Thoracic aorta (tissue), 2 donors: ENCODE results near the gene OTOG. TPM values are rescaled to one million over a fixed set of nuclear protein-coding genes. Genes with fewer than 3 reads are reported as not detected.

Source experiments
- ATAC-seq: fragments of 150-250 bp; one replicate; pipeline ENCODE4 v1.8.0; 2017; ENCODE audit warnings: low read depth; ENCODE audit not compliant: insufficient number of reproducible peaks, low FRiP score
- DNase-seq: peaks from one replicate; pipeline ENCODE4 v3.0.0-alpha.2; 2020; ENCODE audit warnings: low spot score
- H3K27ac ChIP-seq, 2 donors: fragments of 200-600 bp; sonication (generic); 1 replicate in 1 of 2; 2 replicates in 1 of 2; pipeline ENCODE4 v1.5.1; 2016; ENCODE audit warnings: mild to moderate bottlenecking in 2 of 2, moderate library complexity in 2 of 2
- H3K27me3 ChIP-seq: fragments of 200-600 bp; sonication (generic); replicated peaks from 2 replicates; pipeline ENCODE4 v1.6.0; 2016; ENCODE audit warnings: mild to moderate bottlenecking; ENCODE audit not compliant: insufficient read depth
- H3K36me3 ChIP-seq: fragments of 200-600 bp; sonication (generic); one replicate; pipeline ENCODE4 v1.5.1; 2016
- H3K4me1 ChIP-seq, 2 donors: fragments of 200-600 bp; sonication (generic); 1 replicate in 1 of 2; 2 replicates in 1 of 2; pipeline versions ENCODE4 v1.5.1 to v1.6.0; 2016; ENCODE audit warnings: low read depth in 2 of 2, mild to moderate bottlenecking in 1 of 2; ENCODE audit not compliant: control insufficient read depth in 1 of 2
- H3K4me3 ChIP-seq: fragments of 200-600 bp; sonication (generic); 2 replicates; pipeline ENCODE4 v1.5.1; 2016; ENCODE audit warnings: mild to moderate bottlenecking
- H3K9me3 ChIP-seq: fragments of 200-600 bp; sonication (generic); 2 replicates; pipeline ENCODE4 v1.5.1; 2016
- CTCF ChIP-seq: fragments of 200-600 bp; sonication (generic); IDR thresholded peaks from one replicate; pipeline ENCODE4 v1.5.1; 2019; ENCODE audit warnings: antibody characterized with exemption
- total RNA-seq, 2 donors: library from RNA; depleted of rRNA; stranded (reverse); fragments of >200 nt; gene quantifications; one replicate each; pipeline versions ENCODE4 v1.1.0 to v1.2.3, GENCODE V29; 2016

The OTOG gene
- total RNA-seq, 2 donors from 2014 or later = not detected

- no peak overlapping the region for H3K27ac ChIP-seq
- TF ChIP-seq CTCF = no peak
- no peaks in the 10 kb centered on the region for H3K9me3 ChIP-seq
- H3K4me3 ChIP-seq = no peak overlapping the region
- ATAC-seq (no peak), DNase-seq (no peak)
- no peaks in the 10 kb centered on the region for H3K27me3 ChIP-seq
- no peaks in the 10 kb centered on the region for H3K36me3 ChIP-seq
- no peaks in the 10 kb centered on the region for H3K4me1 ChIP-seq
Measured at GRCh38 chr11:17590463-17590862, 43.4 kb downstream of the OTOG start.

- no peaks in the 10 kb centered on the region for H3K9me3 ChIP-seq
- TF ChIP-seq CTCF = no peak
- H3K27ac ChIP-seq = no peak overlapping the region
- ATAC-seq (no peak), DNase-seq (no peak)
- no peak overlapping the region for H3K4me3 ChIP-seq
- no peaks in the 10 kb centered on the region for H3K4me1 ChIP-seq
- H3K36me3 ChIP-seq = no peaks in the 10 kb centered on the region
- H3K27me3 ChIP-seq = no peaks in the 10 kb centered on the region
Measured at GRCh38 chr11:17591293-17591692, 44.2 kb downstream of the OTOG start.

GRCh38 chr11:17593466-17594245, 46.6 kb downstream of the OTOG start:
- no peak for ATAC-seq
- H3K4me1 ChIP-seq = no peaks in the 10 kb centered on the region
- H3K27me3 ChIP-seq = no peaks in the 10 kb centered on the region
- H3K9me3 ChIP-seq = no peaks in the 10 kb centered on the region
- no peaks in the 10 kb centered on the region for H3K36me3 ChIP-seq
- DNase-seq = no peak
- H3K4me3 ChIP-seq = no peak overlapping the region
- H3K27ac ChIP-seq = no peak overlapping the region
- TF ChIP-seq CTCF = no peak

- no peaks in the 10 kb centered on the region for H3K4me1 ChIP-seq
- ATAC-seq (no peak), DNase-seq (no peak)
- no peaks in the 10 kb centered on the region for H3K9me3 ChIP-seq
- H3K27ac ChIP-seq = no peak overlapping the region
- no peak for TF ChIP-seq CTCF
- H3K27me3 ChIP-seq = no peaks in the 10 kb centered on the region
- no peak overlapping the region for H3K4me3 ChIP-seq
- no peaks in the 10 kb centered on the region for H3K36me3 ChIP-seq
Measured at GRCh38 chr11:17594686-17595192, 47.7 kb downstream of the OTOG start.

- no peaks in the 10 kb centered on the region for H3K4me1 ChIP-seq
- DNase-seq = no peak
- no peaks in the 10 kb centered on the region for H3K9me3 ChIP-seq
- ATAC-seq = no peak
- H3K4me3 ChIP-seq = no peak overlapping the region
- H3K27ac ChIP-seq = no peak overlapping the region
- H3K36me3 ChIP-seq = no peaks in the 10 kb centered on the region
- H3K27me3 ChIP-seq = no peaks in the 10 kb centered on the region
- no peak for TF ChIP-seq CTCF
Measured at GRCh38 chr11:17595526-17596309, 48.7 kb downstream of the OTOG start.
